NCI-H1048 (cell line): ENCODE results near the gene CHMP3.
"Not testable (repeated sequence)": the region's sequence is repeated elsewhere in the genome, so short reads cannot be mapped to it uniquely, and the experiment has no call there.

Source experiments
- DNase-seq: peaks from one replicate; lab custom pipeline; 2025; lab: John Stamatoyannopoulos, UW

The CHMP3 gene

GRCh38 chr2:86562922-86563649 lies at the start of gene CHMP3:
CHMP3 (minus strand) TSS chr2:86563443; CDS start chr2:86563348, 95 bp downstream.
- DNase-seq, result peak; percentile 93

- DNase-seq, result no peak
These were observed 47.6 kb upstream of the CHMP3 start for GRCh38 chr2:86610871-86611270.

DNA sequence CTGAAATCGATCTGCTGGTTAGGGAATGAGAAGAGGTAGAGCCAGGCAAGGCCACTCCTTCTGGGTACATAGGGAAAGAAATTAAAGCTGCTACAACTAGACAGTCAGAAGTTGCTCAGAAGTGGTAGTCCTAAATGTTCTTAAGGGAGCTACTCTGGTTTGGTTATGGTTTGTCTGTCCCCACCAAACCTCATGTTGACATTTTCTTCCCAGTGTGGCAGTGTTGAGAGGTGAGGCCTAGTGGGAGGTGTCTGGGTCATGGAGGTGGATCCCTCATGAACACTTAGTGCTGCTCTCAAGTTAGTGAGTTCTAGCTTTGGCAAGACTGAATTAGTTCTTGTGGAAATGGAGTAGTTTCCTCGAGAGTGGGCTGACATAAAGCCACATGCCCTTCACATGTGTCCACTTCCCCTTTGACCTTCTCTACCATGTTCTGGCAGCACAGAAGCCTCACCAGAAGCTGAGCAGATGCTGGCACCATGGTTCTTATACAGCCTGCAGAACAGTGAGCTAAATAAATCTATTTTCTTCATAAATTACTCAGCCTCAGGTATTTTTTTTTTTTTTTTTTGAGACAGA lies 45.7 kb upstream of the CHMP3 start:
- no peak for DNase-seq

DNA sequence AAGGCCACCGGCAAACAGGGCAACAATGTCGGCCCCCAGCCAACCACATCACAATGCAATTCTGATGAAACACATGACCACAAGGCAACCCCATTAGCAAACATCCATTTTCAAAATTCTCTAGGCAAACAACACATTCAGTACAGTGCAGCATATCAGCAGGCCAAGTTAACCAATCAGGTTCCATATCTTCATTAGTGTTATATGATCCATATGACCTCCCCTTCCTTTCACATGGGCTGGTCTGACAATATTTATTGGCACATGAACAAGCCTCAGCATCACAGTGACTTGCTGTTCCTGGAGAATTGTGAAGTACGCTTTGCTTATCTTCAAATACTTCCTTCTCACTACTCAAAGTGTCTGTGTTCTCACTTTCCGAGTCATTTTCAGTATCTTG lies 40.7 kb upstream of the CHMP3 start:
- no peak for DNase-seq

- no peak for DNase-seq
These were observed 35.7 kb upstream of the CHMP3 start for GRCh38 chr2:86598966-86599365.

GRCh38 chr2:86596118-86596517 lies 32.9 kb upstream of the CHMP3 start:
- no peak for DNase-seq

DNA sequence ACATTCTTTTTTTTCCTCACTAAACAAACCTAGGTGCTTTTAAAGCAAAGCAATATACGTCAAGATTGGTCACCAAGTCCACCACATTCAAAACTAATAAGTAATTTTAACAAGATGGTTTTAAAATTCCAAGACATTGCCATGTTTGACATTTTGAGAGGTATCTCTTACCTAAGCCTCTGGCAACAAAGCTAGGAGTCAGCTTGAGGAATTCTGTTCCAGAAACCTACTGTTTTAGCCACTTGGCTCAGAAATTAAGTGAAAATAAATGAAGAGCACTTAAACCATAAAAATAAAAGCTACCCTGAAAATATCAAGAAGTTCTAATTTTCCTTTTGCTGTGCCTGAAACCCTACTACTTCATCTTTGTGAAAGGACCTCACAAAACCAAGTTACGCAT lies 30.0 kb upstream of the CHMP3 start:
- DNase-seq, result no peak

GRCh38 chr2:86592547-86593230 lies 29.4 kb upstream of the CHMP3 start:
- DNase-seq, result no peak

GRCh38 chr2:86589701-86590100 lies 26.5 kb upstream of the CHMP3 start:
- not testable (repeated sequence) for DNase-seq

DNA sequence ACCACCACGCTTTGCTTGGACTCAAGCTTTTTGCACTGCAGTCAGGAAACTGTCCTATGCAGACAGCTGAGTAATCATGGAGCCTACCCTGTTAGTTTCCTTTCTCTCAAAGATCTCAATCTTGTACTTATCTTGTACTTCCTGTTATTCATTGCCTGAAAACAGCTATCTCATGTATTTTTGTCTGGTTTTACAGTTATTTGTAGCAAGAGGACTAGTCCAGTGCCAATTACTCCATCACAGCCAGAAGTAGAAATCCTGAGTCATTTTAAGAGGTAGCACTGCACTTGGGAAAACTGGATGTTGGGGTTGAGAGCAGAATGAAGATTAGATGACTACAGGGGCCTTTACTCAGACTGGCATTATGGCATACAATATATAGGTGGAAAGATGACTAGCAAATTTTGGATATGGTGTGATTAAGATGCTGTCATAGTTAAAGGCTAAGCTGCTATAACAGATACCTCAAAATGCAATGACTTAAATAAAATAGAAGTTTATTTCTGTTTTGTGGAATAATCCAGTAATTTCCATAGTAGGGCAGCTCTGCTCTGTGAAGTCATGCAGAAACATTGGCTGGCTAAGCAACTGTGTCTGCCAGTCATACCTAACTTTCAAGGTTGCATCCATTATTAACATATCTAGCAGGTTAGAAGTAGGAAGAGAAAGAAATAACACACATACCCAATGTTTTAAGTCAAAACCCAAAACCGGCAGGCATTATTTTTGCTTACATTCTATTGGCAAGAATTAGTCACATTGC lies 21.1 kb upstream of the CHMP3 start:
- no peak for DNase-seq

GRCh38 chr2:86580560-86580959 lies 17.3 kb upstream of the CHMP3 start:
- no peak for DNase-seq

- no peak for DNase-seq
These were observed 14.7 kb upstream of the CHMP3 start for GRCh38 chr2:86577817-86578456.

DNA sequence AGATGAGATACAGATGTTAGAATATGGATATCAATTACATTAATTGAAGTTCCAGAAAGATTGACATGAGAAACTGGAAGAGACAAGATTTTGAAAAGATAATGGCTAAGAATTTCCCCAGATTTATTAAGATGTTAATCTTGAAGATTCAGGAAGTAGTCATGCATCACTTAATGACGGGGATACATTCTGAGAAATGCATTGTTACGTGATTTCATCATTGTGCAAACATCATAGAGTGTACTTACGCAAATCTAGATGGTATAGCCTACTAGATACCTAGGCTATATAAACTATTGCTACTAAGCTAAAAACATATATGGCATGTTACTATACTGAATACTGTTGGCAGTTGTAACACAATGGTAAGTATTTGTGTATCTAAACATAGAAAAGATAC lies 6.8 kb upstream of the CHMP3 start:
- DNase-seq, result no peak

DNA sequence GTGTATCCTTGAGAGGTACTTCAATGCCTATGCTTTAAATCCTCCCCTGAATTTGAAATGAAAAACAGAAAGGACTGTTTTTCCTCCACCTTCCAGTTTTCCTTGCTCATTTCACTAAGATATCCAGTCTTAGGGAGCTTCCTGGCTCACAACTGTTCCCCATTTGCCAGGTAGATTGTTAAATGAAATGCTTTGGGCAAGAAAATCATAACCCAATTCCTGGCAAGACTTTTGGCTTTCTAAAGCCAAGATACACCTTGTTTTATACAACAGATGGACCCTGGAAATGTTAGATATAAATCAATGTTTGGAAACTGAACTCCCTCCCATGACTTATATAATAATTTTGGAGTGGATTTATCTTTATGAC lies 3.6 kb upstream of the CHMP3 start:
- no peak for DNase-seq

GRCh38 chr2:86566158-86566820 lies 3.0 kb upstream of the CHMP3 start:
- no peak for DNase-seq

DNA sequence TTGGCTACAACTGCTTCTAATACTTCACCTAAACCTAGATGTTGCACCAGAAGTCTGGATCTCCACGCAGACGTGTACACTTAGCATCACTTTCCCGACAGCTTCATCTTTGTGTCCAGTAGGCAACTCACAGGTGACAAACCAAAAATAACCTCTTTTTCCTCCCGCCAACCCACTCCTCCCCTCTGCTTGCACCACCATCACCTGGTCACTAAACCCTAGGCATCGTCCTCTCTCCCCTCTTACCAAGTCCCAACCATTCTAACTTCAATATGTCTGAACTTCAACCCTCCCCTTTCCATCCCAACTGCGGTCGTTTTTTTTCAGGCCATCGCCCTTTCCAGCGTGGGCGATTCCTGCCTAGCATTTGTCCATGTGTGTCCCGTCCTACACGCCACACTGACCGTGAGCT lies 413 bp upstream of the CHMP3 start:
- DNase-seq, result no peak

DNA sequence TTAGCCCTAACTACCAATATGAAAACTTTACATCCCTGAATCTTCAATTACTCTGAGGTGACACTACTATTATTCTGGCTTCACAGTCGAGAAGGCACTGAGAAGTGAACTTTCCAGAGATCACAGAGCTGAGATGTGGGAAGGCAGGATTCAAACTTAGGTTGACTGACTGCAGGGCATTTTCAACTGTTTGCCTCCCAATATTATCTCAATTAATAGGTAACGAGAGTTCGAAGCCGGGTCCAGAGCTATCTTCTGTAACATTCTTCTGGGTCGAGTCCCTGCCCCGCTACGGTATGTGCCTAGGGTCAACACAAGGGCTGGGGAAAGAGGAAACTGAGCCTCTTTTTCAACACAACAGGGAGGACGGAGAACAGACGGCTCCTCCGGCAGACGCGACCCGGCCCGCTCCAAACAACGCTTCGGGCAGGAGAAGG lies 740 bp downstream of the CHMP3 start:
- DNase-seq, result no peak

- DNase-seq, result no peak
These were observed 5.4 kb downstream of the CHMP3 start for GRCh38 chr2:86557836-86558235.

DNA sequence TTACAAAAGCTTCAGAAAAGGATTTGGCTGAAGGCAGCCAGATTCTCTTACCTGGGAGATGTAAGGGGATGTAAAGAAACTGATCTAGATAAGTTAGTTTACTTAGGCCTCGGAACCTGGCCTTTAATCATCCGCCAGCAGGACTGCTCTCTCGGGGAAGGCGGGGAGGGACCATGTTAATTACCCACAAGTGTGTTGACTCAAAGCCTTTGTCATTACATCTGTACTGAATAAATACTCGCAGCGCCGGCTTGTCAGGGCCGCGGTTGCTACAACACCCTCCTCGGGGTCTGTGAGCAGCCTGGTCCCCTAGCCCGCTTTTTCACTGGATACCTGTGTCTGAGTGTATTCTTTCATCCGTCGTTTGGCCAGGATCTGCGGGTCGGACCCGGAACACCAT lies 6.7 kb downstream of the CHMP3 start:
- no peak for DNase-seq

DNA sequence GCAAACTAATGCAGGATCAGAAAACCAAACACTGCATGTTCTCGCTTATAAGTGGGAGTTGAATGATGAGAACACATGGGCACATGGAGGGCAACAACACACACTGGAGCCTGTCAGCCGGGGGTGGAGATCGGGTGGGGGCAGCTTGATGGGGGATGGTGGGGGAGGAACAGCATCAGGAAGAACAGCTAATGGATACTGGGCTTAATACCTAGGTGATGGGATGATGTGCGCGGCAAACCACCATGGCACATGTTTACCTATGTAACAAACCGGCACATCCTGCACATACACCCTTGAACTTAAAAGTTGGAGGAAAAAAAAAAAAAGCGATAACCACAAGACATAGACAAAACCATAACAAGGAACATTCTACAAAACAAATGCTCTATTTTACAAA lies 10.4 kb downstream of the CHMP3 start:
- no peak for DNase-seq

DNA sequence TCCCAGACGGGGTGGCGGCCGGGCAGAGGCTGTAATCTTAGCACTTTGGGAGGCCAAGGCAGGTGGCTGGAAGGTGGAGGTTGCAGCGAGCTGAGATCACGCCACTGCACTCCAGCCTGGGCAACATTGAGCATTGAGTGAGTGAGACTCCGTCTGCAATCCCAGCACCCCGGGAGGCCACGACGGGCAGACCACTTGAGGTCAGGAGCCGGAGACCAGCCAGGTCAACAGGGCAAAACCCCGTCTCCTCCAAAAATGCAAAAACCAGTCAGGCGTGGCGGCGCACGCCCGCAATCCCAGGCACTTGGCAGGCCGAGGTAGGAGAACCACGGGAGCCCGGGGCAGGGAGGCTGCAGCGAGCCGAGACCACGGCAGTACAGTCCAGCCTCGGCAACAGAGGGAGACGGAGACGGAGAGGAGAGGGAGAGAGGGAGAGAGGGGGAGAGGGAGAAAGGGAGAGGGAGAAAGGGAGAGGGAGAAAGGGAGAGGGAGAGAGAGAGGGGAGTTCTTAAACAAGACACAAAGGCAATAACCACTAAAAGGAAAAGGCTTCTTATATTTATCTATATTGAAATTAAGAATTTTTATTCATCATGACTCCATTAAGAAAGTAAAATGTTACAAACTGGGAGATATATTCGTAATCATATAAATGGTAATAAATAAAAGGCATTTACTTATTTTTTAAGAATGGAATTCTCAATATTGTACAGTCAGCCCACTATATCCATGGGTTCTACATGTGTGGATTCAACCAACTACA lies 13.1 kb downstream of the CHMP3 start:
- not testable (repeated sequence) for DNase-seq
